ENCODE results near the gene SMARCD1. TPM values are rescaled to one million over a fixed set of nuclear protein-coding genes. Genes with fewer than 3 reads are reported as not detected.

Gene SMARCD1
- 10 to 100 TPM; 45.9 to 97.2 (median 65.3) TPM for total RNA-seq

DNA sequence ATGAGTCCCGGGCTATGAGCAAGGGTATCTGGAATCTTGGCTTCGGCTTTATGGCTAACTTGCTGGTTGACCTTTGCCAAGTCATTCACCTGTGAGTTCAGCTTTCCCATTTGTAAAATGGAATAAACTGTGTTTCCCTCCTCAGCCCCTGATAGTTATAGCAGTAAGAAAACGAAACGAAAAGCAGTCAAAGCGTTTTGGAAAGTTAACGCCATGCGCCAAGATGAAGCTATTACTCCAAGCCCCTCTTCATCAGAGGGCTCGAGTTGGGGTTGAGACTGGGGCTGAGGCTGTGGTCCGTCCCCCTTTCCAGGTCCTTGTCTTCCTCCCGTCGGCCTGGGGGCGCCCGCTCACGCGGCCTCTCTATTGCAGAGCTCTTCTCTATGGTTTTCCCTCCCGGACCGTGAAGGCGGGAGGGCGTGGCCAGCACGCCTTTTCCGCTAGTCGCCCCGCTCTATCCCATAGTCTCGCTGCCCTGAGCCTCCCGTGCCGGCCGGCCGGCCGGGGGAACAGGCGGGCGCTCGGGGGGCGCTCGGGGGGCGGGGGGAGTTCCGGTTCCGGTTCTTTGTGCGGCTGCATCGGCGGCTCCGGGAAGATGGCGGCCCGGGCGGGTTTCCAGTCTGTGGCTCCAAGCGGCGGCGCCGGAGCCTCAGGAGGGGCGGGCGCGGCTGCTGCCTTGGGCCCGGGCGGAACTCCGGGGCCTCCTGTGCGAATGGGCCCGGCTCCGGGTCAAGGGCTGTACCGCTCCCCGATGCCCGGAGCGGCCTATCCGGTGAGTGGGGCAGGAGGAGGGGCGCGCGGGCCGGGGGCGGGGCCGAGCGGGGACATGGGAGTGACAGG lies at the start of gene SMARCD1:
Gene SMARCD1, plus strand, starts transcription at position 568 of the 840 bp plus-strand sequence. Its CDS starts 28 bp downstream, at position 596.
- peak; percentile 80 to 83 for DNase-seq (ENCODE audit: low spot score in 2 of 2)
- TF ChIP-seq EP300 (IDR thresholded peaks at IDR 0.05) (peak; percentile 63 to 68), POLR2A (IDR thresholded peaks at IDR 0.05) (peak in 1 of 2 donors; percentile 47)
- TF ChIP-seq, protein P1, sequence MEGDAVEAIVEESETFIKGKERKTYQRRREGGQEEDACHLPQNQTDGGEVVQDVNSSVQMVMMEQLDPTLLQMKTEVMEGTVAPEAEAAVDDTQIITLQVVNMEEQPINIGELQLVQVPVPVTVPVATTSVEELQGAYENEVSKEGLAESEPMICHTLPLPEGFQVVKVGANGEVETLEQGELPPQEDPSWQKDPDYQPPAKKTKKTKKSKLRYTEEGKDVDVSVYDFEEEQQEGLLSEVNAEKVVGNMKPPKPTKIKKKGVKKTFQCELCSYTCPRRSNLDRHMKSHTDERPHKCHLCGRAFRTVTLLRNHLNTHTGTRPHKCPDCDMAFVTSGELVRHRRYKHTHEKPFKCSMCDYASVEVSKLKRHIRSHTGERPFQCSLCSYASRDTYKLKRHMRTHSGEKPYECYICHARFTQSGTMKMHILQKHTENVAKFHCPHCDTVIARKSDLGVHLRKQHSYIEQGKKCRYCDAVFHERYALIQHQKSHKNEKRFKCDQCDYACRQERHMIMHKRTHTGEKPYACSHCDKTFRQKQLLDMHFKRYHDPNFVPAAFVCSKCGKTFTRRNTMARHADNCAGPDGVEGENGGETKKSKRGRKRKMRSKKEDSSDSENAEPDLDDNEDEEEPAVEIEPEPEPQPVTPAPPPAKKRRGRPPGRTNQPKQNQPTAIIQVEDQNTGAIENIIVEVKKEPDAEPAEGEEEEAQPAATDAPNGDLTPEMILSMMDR (IDR thresholded peaks at IDR 0.05), result peak in 4 of 5 experiments; percentile 29 to 64 (median 51)
- peaks cover 0 to 36% (median 8%) of the 10 kb centered on the region in 3 donors for H3K36me3 ChIP-seq
- H3K27me3 ChIP-seq, result no peaks in the 10 kb centered on the region
- no peaks in the 10 kb centered on the region for H3K9me3 ChIP-seq
- peak within 1 kb of the TSS; percentile 92 to 97 (median 96) for H3K27ac ChIP-seq
- H3K4me3 ChIP-seq, result peak within 1 kb of the TSS; percentile 71 to 93 (median 80)
- 0% methylated on average over 31 to 54 of the region's 69 CpGs for WGBS, 2 donors
- H3K4me1 ChIP-seq, result peaks cover 0 to 57% (median 8%) of the 10 kb centered on the region in 4 donors

GRCh38 chr12:50038336-50038735 lies 46.8 kb upstream of the SMARCD1 start:
- TF ChIP-seq EP300 (IDR thresholded peaks at IDR 0.05) (no peak), POLR2A (IDR thresholded peaks at IDR 0.05) (no peak)
- TF ChIP-seq, protein P1 (IDR thresholded peaks at IDR 0.05), result no peak
- Histone ChIP-seq H3K4me3 (no peak overlapping the region), H3K4me1 (no peaks in the 10 kb centered on the region), H3K27ac (no peak overlapping the region), H3K9me3 (no peaks in the 10 kb centered on the region), H3K27me3 (peaks cover 0 to 7% of the 10 kb centered on the region in 2 donors), H3K36me3 (no peaks in the 10 kb centered on the region)
- WGBS, 2 donors, result 85 to 88% methylated on average over 4 of the region's 4 CpGs
- DNase-seq (ENCODE audit: low spot score in 2 of 2), result no peak

DNA sequence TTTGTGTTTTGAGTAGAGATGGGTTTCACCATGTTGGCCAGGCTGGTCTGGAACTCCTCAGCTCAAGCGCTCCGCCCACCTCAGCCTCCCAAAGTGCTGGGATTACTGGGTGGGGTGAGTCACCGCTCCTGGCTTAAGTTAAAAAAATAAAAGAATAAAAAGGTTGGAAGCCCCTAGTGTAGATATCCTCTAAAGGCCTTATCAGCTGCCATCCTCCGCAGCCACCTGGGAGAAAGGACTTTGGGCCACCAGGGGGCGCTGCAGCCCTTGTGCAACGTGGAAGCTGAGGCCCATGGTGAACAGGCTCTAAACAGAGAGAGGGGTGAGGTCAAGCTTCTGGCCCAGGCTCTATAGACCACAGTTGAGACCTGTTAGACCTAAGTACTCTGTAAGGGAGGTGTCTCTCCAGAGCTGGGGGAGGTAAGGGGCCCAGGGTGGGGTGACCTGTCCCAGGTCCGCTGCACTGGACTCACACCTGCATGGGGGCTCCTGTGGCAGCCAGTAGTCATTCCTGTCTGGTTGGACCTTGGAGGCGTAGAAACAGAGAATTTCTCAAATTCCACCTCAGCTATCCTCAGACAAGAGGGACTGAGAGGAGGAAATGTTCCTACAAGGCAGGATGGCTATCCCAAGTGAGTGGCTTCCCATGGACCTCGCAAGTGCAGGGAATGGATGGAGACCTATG lies 45.8 kb upstream of the SMARCD1 start:
- DNase-seq (ENCODE audit: low spot score in 2 of 2), result peak; percentile 82 to 94
- H3K27ac ChIP-seq, result no peak overlapping the region
- peaks cover 0 to 3% of the 10 kb centered on the region in 2 donors for H3K27me3 ChIP-seq
- no peaks in the 10 kb centered on the region for H3K36me3 ChIP-seq
- H3K4me1 ChIP-seq, result no peaks in the 10 kb centered on the region
- WGBS, 2 donors, result 52 to 53% methylated on average over 9 of the region's 9 CpGs
- H3K9me3 ChIP-seq, result no peaks in the 10 kb centered on the region
- TF ChIP-seq, protein P1 (IDR thresholded peaks at IDR 0.05), result peak; percentile 74 to 83 (median 78)
- no peak for TF ChIP-seq POLR2A (IDR thresholded peaks at IDR 0.05)
- no peak for TF ChIP-seq EP300 (IDR thresholded peaks at IDR 0.05)
- no peak overlapping the region for H3K4me3 ChIP-seq

DNA sequence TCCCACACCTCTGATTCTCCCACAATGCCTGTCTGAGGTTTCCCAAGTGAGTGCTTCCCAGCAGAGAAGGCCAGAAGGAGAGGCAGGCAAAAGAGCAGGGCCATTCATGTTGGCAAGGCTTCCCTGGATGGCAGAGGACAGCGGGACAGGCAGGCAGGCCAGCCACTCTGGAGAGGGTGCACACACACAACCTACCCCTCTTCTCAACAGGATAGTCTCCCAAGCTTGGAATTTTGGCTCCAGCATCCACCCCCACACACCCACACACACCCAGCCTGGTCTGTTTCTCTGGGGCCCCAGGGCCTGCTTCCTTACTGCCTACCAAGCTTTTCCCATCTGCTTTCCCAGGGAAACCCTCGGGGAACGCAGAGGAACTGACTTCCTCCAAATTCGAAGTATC lies 44.5 kb upstream of the SMARCD1 start:
- Histone ChIP-seq H3K9me3 (no peaks in the 10 kb centered on the region), H3K27me3 (no peaks in the 10 kb centered on the region), H3K27ac (no peak overlapping the region), H3K4me1 (no peaks in the 10 kb centered on the region), H3K4me3 (no peak overlapping the region), H3K36me3 (no peaks in the 10 kb centered on the region)
- WGBS, 2 donors, result 55 to 58% methylated on average over 4 of the region's 4 CpGs
- TF ChIP-seq POLR2A (IDR thresholded peaks at IDR 0.05), result no peak
- no peak for TF ChIP-seq EP300 (IDR thresholded peaks at IDR 0.05)
- TF ChIP-seq, protein P1 (IDR thresholded peaks at IDR 0.05), result no peak
- DNase-seq (ENCODE audit: low spot score in 2 of 2), result no peak
